Measurements from ENCODE around the gene GJA5.
"Not testable (repeated sequence)": the region's sequence is repeated elsewhere in the genome, so short reads cannot be mapped to it uniquely, and the experiment has no call there.

The GJA5 gene

GRCh38 chr1:147758379-147759100 lies 1.9 kb downstream of the GJA5 start:
- FAIRE-seq = no peak

GRCh38 chr1:147757015-147757990 lies 3.1 kb downstream of the GJA5 start:
- no peak for FAIRE-seq

GRCh38 chr1:147756341-147756740 lies 4.1 kb downstream of the GJA5 start:
- no peak for FAIRE-seq

GRCh38 chr1:147754661-147755060 lies 5.7 kb downstream of the GJA5 start:
- no peak for FAIRE-seq

GRCh38 chr1:147753081-147753480 lies 7.3 kb downstream of the GJA5 start:
- no peak for FAIRE-seq

- no peak for FAIRE-seq
Observed at GRCh38 chr1:147752511-147752910, 7.9 kb downstream of the GJA5 start.

GRCh38 chr1:147751346-147751745 lies 9.1 kb downstream of the GJA5 start:
- no peak for FAIRE-seq

GRCh38 chr1:147750618-147751217 lies 9.7 kb downstream of the GJA5 start:
- FAIRE-seq = no peak

GRCh38 chr1:147749792-147750191 lies 10.6 kb downstream of the GJA5 start:
- no peak for FAIRE-seq

GRCh38 chr1:147748676-147749350 lies 11.6 kb downstream of the GJA5 start:
- FAIRE-seq = no peak

GRCh38 chr1:147747966-147748365 lies 12.4 kb downstream of the GJA5 start:
- no peak for FAIRE-seq

- no peak for FAIRE-seq
Observed at GRCh38 chr1:147745271-147745670, 15.1 kb downstream of the GJA5 start.

GRCh38 chr1:147741065-147741464 lies 19.3 kb downstream of the GJA5 start:
- FAIRE-seq = no peak

- FAIRE-seq = no peak
Observed at GRCh38 chr1:147740391-147740790, 20.0 kb downstream of the GJA5 start.

- no peak for FAIRE-seq
Observed at GRCh38 chr1:147738739-147739476, 21.5 kb downstream of the GJA5 start.

- FAIRE-seq = no peak
Observed at GRCh38 chr1:147738129-147738528, 22.3 kb downstream of the GJA5 start.

- FAIRE-seq = no peak
Observed at GRCh38 chr1:147736883-147737282, 23.5 kb downstream of the GJA5 start.

- FAIRE-seq = no peak
Observed at GRCh38 chr1:147735423-147735822, 25.0 kb downstream of the GJA5 start.

GRCh38 chr1:147734291-147734841 lies 26.0 kb downstream of the GJA5 start:
- not testable (repeated sequence) for FAIRE-seq

- FAIRE-seq = no peak
Observed at GRCh38 chr1:147729315-147729714, 31.1 kb downstream of the GJA5 start.

- FAIRE-seq = no peak
Observed at GRCh38 chr1:147726168-147726567, 34.2 kb downstream of the GJA5 start.

- FAIRE-seq = no peak
Observed at GRCh38 chr1:147725685-147726084, 34.7 kb downstream of the GJA5 start.

All from islet of Langerhans (tissue), 1 donor.